Mesothelial cell of epicardium (in vitro differentiated cells): Measurements from ENCODE around the gene PLEKHG5. TPM values are rescaled to one million over a fixed set of nuclear protein-coding genes. Genes with fewer than 3 reads are reported as not detected.

Experiments
- DNase-seq, 2 experiments: peaks; one replicate each; pipeline ENCODE4 v3.0.0; 2021; ENCODE audit warnings: low spot score in 2 of 2; ENCODE audit not compliant: unreplicated experiment in 2 of 2
- H3K27ac Mint-ChIP-seq: 2 replicates; pipeline ENCODE4 v1.8.0; 2021; ENCODE audit warnings: mixed read lengths
- H3K27me3 Mint-ChIP-seq: 2 replicates; pipeline ENCODE4 v1.8.0; 2021; ENCODE audit warnings: low read depth, mixed read lengths
- H3K36me3 Mint-ChIP-seq: 2 replicates; pipeline ENCODE4 v1.8.0; 2021; ENCODE audit warnings: mixed read lengths
- H3K4me1 Mint-ChIP-seq: 2 replicates; pipeline ENCODE4 v1.8.0; 2021; ENCODE audit warnings: mixed read lengths
- H3K4me3 Mint-ChIP-seq: 2 replicates; pipeline ENCODE4 v1.8.0; 2021; ENCODE audit warnings: mild to moderate bottlenecking, moderate library complexity, mixed read lengths
- H3K9me3 Mint-ChIP-seq: 2 replicates; pipeline ENCODE4 v1.8.0; 2021; ENCODE audit warnings: mixed read lengths
- total RNA-seq: library from RNA; stranded (reverse); gene quantifications from 3 replicates; pipeline ENCODE4 v1.2.1, GENCODE V29; 2021
- TF ChIP-seq, protein P1 (sequence below): fragments of 200-600 bp; sonication (generic); IDR thresholded peaks from one replicate; pipeline ENCODE4 v1.5.0; 2021; ENCODE audit warnings: antibody characterized with exemption; ENCODE audit not compliant: unreplicated experiment

Gene PLEKHG5
- total RNA-seq, 1 donor from 2014 or later: 51.2 TPM

DNA sequence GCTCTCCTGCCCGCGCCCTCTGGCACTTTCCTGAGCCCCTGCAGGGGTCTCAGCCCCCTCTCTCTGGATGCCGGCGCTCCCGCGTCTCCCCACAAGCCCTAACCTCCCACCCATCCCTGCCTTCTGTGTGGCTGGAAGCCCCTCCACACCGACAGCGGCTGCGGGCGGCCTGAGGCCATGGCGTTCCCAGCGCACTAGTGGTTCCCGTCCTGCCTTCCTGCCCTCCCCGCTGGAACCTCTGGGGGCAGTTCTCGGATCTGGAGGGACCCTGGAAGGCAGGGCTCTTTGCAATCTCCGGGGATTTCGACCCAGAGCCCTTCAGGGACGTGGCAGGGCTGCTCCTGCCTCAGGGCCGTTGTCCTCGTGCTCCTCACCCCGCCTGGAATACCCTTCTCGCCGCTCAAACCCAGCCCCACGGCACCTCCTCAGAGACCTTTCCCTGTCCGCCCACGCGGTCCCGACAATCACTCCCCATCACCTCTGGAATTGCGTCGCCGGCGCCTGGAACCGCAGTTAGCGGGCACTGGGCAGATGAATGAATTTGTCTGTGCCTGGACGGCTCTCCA, 67.4 kb downstream of the PLEKHG5 start:
- no peak for DNase-seq
- Mint-ChIP-seq H3K36me3 (no peaks in the 10 kb centered on the region), H3K9me3 (no peaks in the 10 kb centered on the region), H3K27ac (no peak overlapping the region), H3K4me3 (no peak overlapping the region), H3K4me1 (peaks cover 5% of the 10 kb centered on the region), H3K27me3 (peaks cover 88% of the 10 kb centered on the region)
- TF ChIP-seq, protein P1, sequence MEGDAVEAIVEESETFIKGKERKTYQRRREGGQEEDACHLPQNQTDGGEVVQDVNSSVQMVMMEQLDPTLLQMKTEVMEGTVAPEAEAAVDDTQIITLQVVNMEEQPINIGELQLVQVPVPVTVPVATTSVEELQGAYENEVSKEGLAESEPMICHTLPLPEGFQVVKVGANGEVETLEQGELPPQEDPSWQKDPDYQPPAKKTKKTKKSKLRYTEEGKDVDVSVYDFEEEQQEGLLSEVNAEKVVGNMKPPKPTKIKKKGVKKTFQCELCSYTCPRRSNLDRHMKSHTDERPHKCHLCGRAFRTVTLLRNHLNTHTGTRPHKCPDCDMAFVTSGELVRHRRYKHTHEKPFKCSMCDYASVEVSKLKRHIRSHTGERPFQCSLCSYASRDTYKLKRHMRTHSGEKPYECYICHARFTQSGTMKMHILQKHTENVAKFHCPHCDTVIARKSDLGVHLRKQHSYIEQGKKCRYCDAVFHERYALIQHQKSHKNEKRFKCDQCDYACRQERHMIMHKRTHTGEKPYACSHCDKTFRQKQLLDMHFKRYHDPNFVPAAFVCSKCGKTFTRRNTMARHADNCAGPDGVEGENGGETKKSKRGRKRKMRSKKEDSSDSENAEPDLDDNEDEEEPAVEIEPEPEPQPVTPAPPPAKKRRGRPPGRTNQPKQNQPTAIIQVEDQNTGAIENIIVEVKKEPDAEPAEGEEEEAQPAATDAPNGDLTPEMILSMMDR: no peak

DNA sequence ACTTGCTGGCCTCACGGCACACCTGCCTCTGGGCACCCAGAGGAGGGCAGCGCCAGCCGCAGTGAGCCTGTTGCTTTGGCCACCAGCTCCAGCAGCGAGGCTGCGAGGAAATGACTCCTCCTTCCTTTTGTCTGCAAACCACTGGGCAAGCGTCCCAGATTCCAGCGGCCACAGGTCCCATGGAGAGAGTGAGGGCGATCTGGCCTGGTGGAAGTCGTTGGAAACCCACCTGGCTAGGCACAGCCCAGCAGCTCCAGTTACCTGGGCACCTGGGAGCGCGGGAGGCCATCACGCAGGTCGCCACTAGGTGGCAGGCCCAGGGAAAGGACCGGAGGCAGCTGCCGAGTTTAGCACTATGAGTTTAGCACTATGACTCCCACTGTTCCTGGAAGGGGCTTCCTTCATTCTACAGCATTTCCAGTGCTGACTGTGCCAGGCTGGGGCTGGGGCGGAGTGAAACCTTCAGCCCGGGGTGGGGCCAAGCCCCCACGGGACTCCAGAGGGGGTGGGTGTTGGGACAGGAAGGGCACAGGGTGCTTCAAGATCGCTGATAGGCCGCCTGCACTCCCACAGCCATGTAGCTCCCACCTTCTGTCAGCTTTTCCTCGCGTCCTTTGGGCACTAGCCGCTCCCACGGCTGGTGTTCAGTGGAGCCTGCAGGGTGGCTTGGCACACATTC, 68.0 kb downstream of the PLEKHG5 start:
- peak in 1 of 2 experiments; percentile 77 for DNase-seq
- H3K27me3 Mint-ChIP-seq: peaks cover 89% of the 10 kb centered on the region
- no peak overlapping the region for H3K27ac Mint-ChIP-seq
- no peak overlapping the region for H3K4me3 Mint-ChIP-seq
- H3K4me1 Mint-ChIP-seq: peaks cover 5% of the 10 kb centered on the region
- no peaks in the 10 kb centered on the region for H3K36me3 Mint-ChIP-seq
- TF ChIP-seq, protein P1: peak; percentile 81
- no peaks in the 10 kb centered on the region for H3K9me3 Mint-ChIP-seq

DNA sequence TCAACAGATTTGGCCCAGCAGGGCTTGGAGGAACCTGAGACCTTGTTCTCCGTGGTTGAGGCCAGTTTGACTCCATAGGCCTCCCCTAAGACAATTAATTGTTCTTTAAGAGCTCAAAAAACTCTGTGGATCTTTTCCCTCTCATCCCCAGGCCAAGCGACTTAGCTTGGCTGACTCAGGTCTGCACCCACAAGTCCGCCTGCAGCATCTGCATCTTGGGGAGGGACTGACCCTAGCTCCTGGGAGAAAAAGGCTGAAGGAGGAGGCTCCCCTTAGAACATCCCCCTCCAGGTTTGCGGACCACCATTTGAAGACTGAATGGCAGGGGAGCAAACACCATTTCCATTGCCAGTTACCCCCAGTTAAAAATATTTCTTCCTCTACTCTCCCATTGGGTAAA, 70.2 kb downstream of the PLEKHG5 start:
- peaks cover 5% of the 10 kb centered on the region for H3K4me1 Mint-ChIP-seq
- H3K4me3 Mint-ChIP-seq: no peak overlapping the region
- peaks cover 89% of the 10 kb centered on the region for H3K27me3 Mint-ChIP-seq
- H3K9me3 Mint-ChIP-seq: no peaks in the 10 kb centered on the region
- no peak overlapping the region for H3K27ac Mint-ChIP-seq
- DNase-seq: no peak
- no peaks in the 10 kb centered on the region for H3K36me3 Mint-ChIP-seq
- TF ChIP-seq, protein P1: no peak

DNA sequence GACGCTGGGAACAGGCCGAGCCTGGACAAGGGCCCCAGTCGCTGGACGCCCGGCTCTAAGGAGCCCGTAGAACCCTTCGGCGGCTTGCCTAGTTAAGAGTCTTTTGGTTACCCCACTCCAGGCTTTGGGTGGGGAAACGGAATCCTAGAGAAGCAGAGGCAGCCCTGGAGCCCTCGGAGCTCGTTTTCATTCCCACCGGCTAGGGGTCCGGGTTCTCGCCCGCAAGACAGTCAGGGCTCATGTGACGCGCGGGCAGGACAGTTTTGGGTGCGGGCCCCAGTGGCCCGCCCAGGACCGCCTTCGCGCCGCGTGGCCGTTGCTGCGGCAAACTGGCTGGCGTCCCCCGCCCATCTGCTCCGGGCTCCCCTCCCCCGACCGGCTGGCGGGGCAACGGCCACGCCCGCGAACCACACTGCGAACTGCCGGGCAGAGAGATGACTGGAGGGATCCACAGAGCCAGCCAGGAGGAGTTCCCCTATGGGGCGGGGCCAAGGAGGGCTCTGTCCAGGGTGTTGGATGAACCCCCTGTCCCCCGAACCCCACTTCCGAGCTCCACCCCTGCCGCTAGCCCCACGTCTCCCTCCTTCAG, 70.9 kb downstream of the PLEKHG5 start:
- Mint-ChIP-seq H3K27ac (no peak overlapping the region), H3K36me3 (no peaks in the 10 kb centered on the region), H3K4me1 (peaks cover 7% of the 10 kb centered on the region), H3K4me3 (peak overlapping the region; percentile 15), H3K27me3 (peaks cover 89% of the 10 kb centered on the region), H3K9me3 (no peaks in the 10 kb centered on the region)
- DNase-seq: no peak
- TF ChIP-seq, protein P1: no peak

DNA sequence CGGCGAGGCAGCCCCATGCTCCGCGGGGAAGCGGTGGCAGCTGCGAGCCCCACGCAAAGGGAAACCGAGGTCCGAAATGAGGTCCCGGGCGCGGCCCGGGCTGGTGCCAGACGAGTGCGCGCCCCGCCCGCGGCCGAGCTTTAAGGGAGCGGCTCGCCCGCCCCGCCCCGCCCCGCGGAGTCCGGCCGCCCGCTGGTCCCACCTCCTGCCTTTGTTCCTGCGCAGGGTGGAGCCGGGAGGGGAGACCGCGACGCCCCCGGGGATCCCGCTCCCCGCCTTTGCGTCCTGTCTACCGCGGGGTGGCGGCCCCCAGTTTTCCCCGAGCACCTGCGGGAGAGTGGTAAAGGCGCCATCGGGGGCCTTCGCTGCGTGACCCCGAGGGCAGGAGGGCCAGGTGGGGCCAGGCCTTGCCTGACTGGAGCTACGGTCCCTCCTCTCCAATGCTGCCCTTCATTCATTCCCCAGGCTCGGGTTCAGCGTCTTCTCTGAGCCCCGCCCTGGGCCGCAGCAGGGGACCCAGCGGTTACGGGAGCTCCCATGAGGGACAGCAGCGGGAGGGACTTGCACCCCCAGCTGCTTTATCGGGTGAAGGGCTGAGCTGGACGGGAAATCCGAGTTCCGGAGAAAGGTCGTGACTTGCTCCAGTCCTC, 71.5 kb downstream of the PLEKHG5 start, which contains the start of gene HES2:
HES2 (minus strand) TSS at position 116 of the 650 bp plus-strand sequence; CDS start at position 17, 99 bp downstream.
- Mint-ChIP-seq H3K4me1 (peaks cover 13% of the 10 kb centered on the region), H3K9me3 (no peaks in the 10 kb centered on the region), H3K36me3 (no peaks in the 10 kb centered on the region), H3K27me3 (peaks cover 90% of the 10 kb centered on the region), H3K4me3 (peak within 1 kb of the TSS; percentile 26), H3K27ac (no peak within 1 kb of the TSS)
- DNase-seq: no peak
- TF ChIP-seq, protein P1: no peak
